Mesothelial cell of epicardium (in vitro differentiated cells): Measurements from ENCODE around the gene GGA2. TPM values are rescaled to one million over a fixed set of nuclear protein-coding genes. Genes with fewer than 3 reads are reported as not detected.

Experiments used
- DNase-seq, 2 experiments: peaks; one replicate each; pipeline ENCODE4 v3.0.0; 2021; ENCODE audit warnings: low spot score in 2 of 2; ENCODE audit not compliant: unreplicated experiment in 2 of 2
- H3K27ac Mint-ChIP-seq: 2 replicates; pipeline ENCODE4 v1.8.0; 2021; ENCODE audit warnings: mixed read lengths
- H3K27me3 Mint-ChIP-seq: 2 replicates; pipeline ENCODE4 v1.8.0; 2021; ENCODE audit warnings: low read depth, mixed read lengths
- H3K36me3 Mint-ChIP-seq: 2 replicates; pipeline ENCODE4 v1.8.0; 2021; ENCODE audit warnings: mixed read lengths
- H3K4me1 Mint-ChIP-seq: 2 replicates; pipeline ENCODE4 v1.8.0; 2021; ENCODE audit warnings: mixed read lengths
- H3K4me3 Mint-ChIP-seq: 2 replicates; pipeline ENCODE4 v1.8.0; 2021; ENCODE audit warnings: mild to moderate bottlenecking, moderate library complexity, mixed read lengths
- H3K9me3 Mint-ChIP-seq: 2 replicates; pipeline ENCODE4 v1.8.0; 2021; ENCODE audit warnings: mixed read lengths
- total RNA-seq: library from RNA; stranded (reverse); gene quantifications from 3 replicates; pipeline ENCODE4 v1.2.1, GENCODE V29; 2021
- TF ChIP-seq, protein P1 (sequence below): fragments of 200-600 bp; sonication (generic); IDR thresholded peaks from one replicate; pipeline ENCODE4 v1.5.0; 2021; ENCODE audit warnings: antibody characterized with exemption; ENCODE audit not compliant: unreplicated experiment

Gene GGA2
- total RNA-seq, 1 donor from 2014 or later = 102 TPM

DNA sequence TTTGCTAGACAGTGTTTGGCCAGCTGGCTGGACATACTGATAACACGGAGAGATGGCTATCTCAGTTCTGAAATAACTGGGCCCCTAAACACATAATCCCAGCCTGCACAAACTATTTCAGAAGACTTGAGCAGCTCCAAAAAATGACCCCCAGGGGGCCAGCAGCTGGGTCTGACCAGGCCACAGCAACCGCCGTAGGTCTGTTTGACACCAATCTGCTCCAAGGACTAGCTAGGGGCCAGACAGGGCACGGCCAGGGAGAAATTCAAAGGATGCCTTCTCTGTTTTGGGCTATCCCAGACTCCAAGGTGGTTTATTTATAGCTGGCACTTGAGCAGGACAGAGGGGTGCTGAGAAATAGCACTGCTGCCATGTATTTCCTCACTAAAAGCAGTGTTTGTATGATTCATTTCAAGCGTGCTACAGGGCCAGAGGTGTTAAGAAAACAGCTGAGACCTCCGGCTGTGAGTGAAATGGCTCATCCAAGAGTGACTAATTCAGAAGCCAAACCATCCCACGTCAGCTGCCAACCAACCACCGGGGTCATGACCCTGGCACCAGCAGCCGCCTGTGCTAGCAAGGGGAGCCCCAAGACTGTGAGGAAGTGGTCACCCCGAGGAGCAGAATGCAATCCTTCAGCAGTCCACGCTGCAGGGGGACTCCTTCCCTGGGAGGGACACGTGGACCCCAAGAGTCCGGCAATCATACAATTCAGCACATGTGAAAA lies 5.7 kb downstream of the GGA2 start:
- H3K27ac Mint-ChIP-seq = no peak overlapping the region
- peaks cover 5% of the 10 kb centered on the region for H3K36me3 Mint-ChIP-seq
- H3K4me1 Mint-ChIP-seq = peaks cover 19% of the 10 kb centered on the region
- no peak overlapping the region for H3K4me3 Mint-ChIP-seq
- no peaks in the 10 kb centered on the region for H3K9me3 Mint-ChIP-seq
- TF ChIP-seq, protein P1, sequence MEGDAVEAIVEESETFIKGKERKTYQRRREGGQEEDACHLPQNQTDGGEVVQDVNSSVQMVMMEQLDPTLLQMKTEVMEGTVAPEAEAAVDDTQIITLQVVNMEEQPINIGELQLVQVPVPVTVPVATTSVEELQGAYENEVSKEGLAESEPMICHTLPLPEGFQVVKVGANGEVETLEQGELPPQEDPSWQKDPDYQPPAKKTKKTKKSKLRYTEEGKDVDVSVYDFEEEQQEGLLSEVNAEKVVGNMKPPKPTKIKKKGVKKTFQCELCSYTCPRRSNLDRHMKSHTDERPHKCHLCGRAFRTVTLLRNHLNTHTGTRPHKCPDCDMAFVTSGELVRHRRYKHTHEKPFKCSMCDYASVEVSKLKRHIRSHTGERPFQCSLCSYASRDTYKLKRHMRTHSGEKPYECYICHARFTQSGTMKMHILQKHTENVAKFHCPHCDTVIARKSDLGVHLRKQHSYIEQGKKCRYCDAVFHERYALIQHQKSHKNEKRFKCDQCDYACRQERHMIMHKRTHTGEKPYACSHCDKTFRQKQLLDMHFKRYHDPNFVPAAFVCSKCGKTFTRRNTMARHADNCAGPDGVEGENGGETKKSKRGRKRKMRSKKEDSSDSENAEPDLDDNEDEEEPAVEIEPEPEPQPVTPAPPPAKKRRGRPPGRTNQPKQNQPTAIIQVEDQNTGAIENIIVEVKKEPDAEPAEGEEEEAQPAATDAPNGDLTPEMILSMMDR = no peak
- H3K27me3 Mint-ChIP-seq = no peaks in the 10 kb centered on the region
- no peak for DNase-seq

DNA sequence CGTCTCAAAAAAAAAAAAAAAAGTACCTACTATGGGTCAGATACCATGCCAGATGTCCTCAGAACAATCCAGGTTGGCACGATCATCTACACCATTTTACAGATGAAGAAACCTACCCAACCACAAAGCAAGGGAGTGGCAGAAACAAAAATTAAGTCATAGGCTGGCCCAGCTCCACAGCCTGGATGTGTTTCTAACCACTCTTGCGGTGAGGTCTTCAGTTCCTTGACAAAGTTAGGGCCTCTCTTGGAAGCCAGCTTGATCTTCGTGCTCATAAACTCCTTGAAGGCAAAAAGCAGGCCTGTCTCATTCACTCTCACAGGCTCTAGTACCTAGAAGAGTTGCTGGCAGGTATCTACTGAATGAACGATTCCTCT lies 6.2 kb downstream of the GGA2 start:
- Mint-ChIP-seq H3K27me3 (no peaks in the 10 kb centered on the region), H3K27ac (no peak overlapping the region), H3K4me3 (no peak overlapping the region), H3K4me1 (peaks cover 15% of the 10 kb centered on the region), H3K9me3 (no peaks in the 10 kb centered on the region), H3K36me3 (peaks cover 5% of the 10 kb centered on the region)
- TF ChIP-seq, protein P1 = no peak
- DNase-seq = no peak

GRCh38 chr16:23502466-23502865 lies 7.8 kb downstream of the GGA2 start:
- TF ChIP-seq, protein P1 = no peak
- no peaks in the 10 kb centered on the region for H3K9me3 Mint-ChIP-seq
- H3K4me3 Mint-ChIP-seq = no peak overlapping the region
- H3K4me1 Mint-ChIP-seq = peaks cover 12% of the 10 kb centered on the region
- no peak for DNase-seq
- H3K27me3 Mint-ChIP-seq = no peaks in the 10 kb centered on the region
- no peaks in the 10 kb centered on the region for H3K36me3 Mint-ChIP-seq
- no peak overlapping the region for H3K27ac Mint-ChIP-seq

GRCh38 chr16:23501291-23501690 lies 9.0 kb downstream of the GGA2 start:
- peaks cover 14% of the 10 kb centered on the region for H3K4me1 Mint-ChIP-seq
- H3K27ac Mint-ChIP-seq = no peak overlapping the region
- no peaks in the 10 kb centered on the region for H3K27me3 Mint-ChIP-seq
- no peak overlapping the region for H3K4me3 Mint-ChIP-seq
- DNase-seq = no peak
- no peaks in the 10 kb centered on the region for H3K9me3 Mint-ChIP-seq
- TF ChIP-seq, protein P1 = no peak
- no peaks in the 10 kb centered on the region for H3K36me3 Mint-ChIP-seq

DNA sequence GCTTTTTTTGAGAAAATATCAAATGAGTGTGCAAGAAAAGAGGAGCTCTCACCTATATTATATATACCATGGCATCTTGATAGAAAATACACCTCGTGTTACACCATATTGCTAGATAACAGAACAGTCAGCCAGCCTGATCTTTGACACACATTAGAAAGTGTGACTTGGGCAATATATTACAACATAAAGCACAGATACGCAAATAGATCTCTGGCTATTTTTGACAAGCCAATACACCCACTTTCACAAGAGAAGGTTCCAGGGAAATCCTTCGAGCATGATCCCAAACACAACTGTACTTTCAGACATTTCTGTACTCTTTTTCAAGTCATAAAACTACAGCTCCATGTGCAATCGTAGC lies 9.4 kb downstream of the GGA2 start:
- H3K9me3 Mint-ChIP-seq = no peaks in the 10 kb centered on the region
- H3K36me3 Mint-ChIP-seq = no peaks in the 10 kb centered on the region
- no peak overlapping the region for H3K27ac Mint-ChIP-seq
- no peaks in the 10 kb centered on the region for H3K27me3 Mint-ChIP-seq
- TF ChIP-seq, protein P1 = no peak
- no peak overlapping the region for H3K4me3 Mint-ChIP-seq
- DNase-seq = no peak
- peaks cover 11% of the 10 kb centered on the region for H3K4me1 Mint-ChIP-seq
